Hematopoietic multipotent progenitor cell treated with erythropoietin and hydrocortisone succinate and interleukin-3 and kit ligand, for 17 days (in vitro differentiated cells): ENCODE results near the gene MDC1.

Experiments used
- DNase-seq: peaks from one replicate; pipeline ENCODE4 v3.0.0-alpha.2; 2015; ENCODE audit warnings: low spot score

The MDC1 gene

DNA sequence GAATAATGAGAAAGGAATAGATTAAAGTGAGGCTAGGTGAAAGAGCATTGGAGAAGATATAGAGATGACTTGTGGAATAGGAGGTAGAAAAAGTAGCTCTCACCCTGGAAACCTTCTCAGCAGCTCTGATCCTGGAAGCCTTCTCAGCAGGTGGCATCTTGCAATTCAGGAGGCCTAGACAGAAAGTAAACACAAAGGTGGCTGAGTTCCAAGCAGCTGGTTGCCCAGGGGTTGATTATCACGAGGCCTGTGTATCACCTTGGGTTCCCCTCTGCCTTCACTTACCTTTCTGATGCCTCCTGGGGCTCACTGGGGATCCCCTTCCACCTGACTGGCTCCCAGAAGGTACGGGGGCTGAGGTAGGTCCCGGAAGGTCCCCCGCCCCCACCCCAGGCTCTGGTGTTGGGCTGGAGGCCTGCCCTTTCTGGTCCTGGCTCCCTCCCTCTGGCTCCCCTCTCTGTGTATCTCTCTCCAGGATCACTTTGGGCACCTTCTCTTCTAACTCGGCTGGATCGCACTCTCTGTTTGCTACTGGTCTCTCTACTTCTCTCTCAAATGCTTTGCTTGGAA lies 9.7 kb downstream of the MDC1 start:
- DNase-seq = no peak

DNA sequence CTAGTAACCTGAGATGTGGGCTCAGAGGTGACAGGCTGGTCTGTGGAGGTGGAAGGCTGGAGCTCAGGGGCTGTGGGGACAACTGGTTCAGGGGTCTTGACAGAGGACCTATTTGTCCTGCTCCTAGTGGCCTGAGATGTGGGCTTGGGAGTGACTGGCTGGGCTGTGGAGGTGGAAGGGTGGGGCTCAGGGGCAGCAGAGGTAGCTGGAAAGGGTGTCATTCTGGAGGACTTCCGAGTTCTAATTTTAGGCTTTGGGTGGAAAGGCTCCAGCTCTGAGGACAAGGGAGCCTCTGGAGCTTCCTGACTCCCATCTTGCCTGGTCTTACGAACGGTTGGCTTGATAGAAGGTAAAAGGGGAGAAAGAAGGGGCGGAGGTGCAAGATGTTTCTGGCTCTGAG lies 11.5 kb downstream of the MDC1 start:
- no peak for DNase-seq

DNA sequence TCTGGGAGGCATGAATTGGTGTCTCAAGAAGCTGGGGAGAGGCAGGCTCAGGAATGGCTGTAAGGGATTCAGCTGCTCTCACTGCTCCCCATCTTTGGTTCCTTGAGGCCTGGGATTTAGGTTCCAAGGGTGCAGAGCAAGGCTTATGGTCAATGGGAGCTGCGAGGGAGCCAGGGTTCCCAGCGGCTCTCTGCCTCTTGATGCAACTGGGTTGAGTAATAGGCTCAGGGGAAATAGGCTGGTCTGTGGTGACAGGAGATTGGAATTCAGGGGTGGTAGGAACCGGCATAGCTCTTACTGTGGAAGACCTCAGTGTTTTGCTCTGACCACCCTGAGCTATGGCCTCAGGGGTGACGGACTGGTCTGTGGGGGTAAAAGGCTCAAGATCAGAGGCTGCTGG lies 13.3 kb downstream of the MDC1 start:
- DNase-seq = no peak

DNA sequence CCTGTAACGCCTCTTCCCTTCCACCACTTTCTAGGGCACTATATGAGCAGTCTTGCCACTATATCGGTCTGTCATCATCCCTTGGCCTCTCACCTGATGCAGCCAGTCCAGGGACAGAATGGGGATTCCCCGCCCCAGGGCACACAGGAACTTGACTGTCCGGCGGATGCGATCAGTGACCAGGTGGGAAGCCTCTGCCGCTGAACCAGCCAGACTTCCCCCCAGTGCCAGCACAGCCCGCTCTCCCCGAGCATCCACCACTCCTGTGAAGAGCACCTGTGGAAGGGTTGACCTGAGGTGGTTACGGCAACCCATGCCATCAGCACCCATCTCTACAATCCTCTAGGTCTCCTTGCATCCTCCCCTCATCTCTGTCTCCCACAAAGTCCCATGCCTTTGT lies 14.1 kb downstream of the MDC1 start:
- no peak for DNase-seq

DNA sequence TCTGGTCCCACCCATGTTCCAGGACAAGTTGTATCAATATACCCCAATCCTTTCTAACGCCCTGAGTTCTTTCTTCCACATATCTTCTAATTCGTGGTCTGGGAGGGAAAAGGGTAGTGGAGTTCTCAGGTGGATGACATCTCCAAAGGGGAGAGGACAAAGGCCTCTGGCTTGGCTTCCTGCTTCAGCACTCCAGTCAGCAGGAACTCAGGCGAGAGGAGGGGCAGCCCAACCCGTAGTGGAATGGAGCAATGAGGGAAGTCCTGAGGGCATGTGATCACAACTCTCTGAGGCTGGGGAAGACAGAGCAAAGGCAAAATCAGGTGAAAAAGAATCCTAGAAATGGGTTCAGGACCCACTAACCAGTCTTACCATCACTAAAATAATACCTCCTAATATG lies 16.7 kb downstream of the MDC1 start:
- DNase-seq = no peak

DNA sequence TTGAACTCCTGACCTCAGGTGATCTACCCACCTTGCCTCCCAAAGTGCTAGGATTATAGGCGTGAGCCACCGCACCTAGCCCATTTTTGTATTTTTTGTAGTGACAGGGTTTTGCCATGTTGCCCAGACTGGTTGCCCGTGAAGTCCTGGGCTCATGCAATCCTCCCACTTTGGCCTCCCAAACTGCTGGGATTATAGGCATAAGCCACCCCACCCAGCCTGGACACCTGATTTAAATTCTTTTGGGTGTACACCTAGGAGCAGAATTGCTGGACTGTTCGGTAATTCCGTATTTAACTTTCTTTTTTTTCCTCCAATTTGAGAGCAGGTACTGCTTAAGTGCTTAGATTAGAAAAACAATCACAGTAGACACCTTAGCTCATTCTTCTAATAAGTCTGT lies 20.6 kb downstream of the MDC1 start:
- no peak for DNase-seq

DNA sequence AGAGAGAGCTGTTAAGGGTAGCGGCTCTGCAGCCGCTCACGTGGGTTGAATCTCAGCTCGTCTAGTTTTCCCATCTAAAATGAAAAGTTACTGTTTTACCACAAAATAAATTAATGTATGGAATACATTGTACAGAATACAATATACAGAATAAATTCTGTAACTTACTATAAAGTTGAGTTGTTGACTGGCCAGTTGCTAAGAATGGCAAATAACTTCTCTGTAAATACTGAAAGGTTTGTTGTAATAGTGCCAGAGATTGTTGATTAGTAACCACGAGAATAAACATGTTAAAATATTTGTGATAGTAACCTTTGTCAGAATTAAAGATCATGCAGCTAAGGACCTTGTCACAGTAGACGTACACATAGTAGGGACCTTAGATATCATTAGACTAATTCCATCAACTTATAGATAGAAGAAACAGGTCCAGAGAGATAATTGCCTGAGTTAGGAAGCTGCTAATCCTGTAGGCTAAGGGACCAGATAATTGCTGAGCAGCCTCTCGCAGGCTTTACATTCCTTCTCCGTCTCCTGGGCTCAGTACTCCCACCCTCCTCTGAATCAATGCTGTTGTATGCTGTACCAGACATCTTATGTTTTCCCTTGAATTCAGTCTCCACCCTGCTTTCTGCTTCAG lies 25.8 kb downstream of the MDC1 start:
- no peak for DNase-seq

DNA sequence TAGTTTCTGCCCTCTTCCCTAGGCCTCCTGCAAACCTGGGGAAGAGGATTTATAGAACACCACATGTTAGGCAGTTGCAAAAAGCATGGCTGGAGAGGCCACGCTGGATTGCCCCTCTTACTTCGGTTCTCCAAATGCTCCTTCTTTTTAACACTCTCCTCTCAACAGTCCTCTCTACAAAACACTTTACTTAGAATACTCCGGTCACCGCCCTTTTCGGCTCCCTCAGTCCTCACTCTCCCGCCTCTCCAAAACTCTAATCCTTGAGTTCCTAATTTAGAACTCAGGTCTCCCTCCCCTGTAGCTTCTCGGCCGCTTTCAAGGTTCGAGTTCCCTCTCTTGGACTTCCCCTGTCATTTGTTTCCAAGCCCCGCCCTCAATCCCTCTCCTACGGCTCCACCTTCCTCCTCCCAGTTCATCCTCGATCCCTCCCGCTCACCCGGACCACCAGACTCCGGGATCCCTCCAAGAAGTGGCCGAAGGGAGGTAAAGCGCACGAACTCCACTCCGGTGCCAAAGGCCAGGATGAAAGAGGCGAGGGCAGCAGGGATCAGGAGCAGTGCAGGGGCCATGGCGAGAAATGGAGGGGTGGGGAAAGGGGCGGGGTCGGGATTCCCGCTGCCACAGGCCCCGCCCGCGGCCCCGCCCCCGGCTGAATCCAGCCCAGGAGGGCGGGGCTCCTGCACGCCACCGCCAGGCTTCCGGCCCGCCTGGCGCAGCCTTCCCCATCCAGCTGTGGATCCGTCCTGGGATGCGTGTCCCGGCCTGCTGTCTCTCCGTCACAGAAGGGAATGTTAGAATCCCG lies 26.5 kb downstream of the MDC1 start, which contains the start of gene NRM:
NRM (minus strand) TSS at position 582 of the 805 bp plus-strand sequence; CDS start at position 572, 10 bp downstream.
- DNase-seq = peak; percentile 67

DNA sequence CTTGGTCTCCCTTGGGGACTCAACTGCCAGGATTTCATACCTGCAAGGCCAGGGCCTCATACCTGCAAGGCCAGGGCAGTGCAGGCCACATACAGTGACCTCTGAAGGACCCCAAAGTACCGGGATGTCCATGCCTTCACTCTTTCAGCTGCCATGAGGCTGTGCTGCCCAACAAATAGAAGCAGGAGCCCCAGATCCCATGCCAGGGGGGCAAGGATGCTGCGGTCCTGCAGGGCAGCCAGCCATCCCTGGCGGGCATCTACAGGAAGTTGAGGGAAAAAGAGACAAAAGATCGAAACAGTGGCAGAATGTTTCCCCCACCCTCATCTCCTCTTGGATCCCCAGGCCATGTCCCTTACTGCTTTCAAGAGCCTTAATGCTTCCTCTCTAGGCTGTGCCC lies 27.1 kb downstream of the MDC1 start:
- no peak for DNase-seq

DNA sequence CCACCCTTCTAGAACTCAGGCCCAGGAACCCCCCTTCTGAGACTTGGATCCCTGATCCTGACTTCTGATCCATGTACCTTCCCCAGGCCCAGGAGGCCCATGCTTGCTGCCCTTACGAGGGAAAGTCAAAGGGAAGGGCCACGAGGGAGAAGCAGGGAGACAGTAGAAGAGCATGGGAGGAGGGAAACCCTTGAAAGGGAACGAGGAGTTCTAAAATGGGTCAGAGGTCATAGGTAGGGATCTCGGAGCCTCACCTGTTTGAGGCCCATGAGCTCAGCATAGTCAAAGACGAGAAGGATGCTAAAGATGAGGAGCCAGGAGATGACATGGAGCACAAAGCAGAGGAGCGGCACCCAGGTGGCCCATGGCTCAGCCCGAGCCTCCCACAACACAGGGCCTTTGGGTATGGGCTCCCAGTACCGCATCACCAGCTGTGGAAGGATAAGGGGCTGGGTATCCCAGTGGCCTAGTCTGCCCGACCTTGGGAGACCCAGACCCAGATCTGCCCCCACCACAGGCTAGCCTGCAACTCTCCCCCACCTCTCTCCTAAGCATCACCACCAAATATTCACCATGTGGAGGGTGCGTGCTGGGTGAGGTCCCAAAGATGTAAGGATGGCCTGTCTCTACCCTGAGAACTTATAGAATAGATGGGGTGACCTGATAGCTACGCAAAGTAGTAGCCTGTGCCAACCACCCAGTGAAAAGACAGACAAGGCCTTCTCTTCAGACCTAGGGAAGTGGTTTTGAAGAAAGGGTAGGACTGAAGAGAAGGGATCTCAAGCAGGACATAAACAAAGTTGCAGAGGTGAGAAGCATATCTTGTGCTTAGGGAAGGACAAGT lies 27.8 kb downstream of the MDC1 start:
- no peak for DNase-seq

DNA sequence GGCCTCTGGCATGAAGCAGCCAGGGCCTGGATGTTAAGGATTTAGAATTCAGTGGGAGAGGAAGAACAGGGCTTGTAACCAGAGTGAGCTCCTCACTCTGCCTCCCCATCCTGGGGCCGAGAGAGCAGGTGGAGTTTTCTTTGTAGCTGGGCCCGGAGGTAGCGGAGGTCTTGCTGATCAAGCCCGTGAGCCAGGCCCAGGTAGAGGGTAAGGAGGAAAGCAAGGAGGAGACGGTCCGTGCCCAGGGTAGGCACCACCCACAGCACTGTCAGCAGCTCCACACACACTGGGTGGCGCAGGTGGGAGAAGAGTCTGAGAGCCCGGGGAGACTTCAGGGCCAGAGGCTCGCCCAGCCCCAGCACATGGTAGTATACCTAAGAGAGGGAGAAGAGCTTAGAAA lies 28.5 kb downstream of the MDC1 start:
- no peak for DNase-seq

DNA sequence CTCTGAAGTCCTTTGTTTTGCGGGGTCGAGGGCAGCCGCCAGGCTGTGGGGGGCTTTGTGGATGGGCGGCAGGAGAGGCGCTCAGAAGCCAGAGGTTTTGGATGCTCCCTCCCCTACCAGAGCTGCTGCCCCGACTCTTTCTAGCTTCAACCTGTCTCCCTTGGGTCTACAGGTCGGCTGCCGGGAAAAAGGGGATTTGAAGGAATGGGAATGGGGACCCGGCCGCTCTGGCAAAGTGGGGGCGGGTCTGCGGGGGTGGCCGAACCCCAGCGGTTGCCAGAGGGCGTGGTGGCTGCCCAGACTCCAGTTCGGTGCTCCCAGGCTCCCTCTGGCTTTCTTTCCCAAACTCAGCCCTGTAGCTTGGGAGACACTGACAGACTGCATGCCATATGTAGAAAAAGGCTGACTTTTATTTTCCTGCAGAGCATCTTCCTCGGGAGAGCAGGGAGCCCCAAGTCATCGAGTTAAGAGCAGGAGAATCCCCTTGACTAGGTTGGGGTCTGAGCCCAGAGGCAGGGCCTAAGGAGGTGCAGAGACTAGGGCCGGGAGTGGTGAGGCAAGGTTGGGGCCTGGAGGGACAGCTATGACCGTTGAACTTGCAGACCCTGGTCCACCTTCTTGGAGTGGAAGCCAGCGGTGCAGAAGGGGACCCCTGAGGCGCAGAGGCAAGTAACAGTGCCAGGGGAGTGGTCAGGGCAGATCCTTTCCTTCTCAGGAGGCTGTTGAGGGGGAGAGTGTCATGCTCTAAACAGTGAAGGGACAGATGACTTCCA lies 29.2 kb downstream of the MDC1 start:
- no peak for DNase-seq

DNA sequence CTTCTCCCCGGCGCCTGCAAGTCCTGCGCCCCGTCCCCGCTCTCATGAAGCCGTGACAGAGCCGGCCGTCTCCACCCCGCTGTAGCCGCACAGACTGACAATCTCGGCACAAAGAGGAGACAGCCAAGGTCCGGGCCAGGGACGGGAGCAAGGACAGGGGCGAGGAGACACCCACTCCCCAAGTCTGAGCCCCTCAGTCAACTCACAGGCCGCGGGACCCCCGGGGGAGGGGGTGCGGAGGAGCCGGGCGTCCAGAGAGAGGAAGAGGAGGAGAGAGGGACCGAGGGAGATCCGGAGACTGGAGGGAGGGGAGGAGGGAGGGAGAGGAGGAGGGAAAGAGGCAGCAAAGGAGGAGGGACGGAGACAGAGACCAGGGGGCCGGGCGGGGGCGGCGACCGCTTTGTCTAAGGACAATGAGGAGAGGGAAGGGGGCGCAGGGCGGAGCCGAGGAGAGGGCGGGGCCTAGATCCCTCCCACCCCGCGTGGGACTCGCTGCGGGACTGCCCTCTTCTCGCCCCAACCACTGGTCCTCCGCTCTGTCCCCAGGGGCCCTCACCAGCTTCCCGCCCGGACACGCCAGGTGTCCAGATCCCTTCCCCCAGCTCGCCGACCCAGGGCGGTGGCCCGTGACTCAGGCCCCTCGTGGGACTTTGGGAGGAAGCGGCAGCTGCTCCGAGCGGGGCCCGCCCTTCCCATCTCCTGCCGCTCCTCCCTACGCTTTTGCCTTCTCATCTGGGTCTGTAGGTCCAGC lies 30.0 kb downstream of the MDC1 start:
- DNase-seq = no peak

DNA sequence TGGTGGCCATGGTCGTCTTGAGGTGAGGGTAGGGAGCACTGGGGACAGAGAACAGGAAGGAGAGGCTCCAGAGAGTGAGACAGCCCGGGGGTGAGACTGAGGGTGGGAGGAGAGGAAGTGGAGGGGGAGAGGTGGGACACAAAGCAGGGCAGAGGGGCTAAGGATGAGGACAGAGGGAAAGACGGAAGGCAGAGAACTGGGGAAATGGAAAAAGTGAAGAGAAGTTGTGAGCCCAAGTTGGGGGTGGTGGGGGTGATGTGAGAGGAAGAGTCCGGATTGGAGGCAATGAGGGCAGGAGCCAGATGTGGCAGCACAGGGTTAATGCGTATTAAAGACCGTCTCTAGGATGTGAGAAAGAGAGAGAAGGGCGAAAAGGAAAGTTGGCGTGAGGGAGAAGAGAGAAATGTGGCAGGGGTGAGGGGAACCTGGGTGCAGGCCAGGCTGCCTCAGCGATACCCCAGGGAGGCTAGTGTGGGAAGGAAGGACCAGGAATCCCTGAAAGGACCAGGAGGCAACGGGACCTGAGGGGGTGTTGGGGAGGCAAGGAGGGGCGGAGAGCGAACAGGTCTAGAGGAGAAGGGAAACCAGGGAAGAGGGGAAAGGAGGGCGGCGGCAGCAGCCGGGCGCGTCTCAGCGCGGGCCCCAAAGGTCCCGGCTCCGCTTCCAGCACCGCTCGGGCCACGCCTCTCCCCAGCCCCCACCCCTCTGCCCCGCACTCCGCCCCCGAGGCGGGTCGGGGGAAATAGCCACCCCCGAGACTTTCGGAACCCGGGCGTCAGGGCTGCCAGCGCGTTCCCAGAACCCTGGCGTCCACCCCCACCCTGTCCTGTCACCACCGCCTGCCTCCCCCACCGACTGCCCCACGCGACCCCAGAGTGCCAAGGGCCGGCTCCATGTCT lies 30.8 kb downstream of the MDC1 start, which contains the start of gene PPP1R18:
PPP1R18 (minus strand) TSS at position 637 of the 899 bp plus-strand sequence; CDS start at position 10, 627 bp downstream.
- no peak for DNase-seq

DNA sequence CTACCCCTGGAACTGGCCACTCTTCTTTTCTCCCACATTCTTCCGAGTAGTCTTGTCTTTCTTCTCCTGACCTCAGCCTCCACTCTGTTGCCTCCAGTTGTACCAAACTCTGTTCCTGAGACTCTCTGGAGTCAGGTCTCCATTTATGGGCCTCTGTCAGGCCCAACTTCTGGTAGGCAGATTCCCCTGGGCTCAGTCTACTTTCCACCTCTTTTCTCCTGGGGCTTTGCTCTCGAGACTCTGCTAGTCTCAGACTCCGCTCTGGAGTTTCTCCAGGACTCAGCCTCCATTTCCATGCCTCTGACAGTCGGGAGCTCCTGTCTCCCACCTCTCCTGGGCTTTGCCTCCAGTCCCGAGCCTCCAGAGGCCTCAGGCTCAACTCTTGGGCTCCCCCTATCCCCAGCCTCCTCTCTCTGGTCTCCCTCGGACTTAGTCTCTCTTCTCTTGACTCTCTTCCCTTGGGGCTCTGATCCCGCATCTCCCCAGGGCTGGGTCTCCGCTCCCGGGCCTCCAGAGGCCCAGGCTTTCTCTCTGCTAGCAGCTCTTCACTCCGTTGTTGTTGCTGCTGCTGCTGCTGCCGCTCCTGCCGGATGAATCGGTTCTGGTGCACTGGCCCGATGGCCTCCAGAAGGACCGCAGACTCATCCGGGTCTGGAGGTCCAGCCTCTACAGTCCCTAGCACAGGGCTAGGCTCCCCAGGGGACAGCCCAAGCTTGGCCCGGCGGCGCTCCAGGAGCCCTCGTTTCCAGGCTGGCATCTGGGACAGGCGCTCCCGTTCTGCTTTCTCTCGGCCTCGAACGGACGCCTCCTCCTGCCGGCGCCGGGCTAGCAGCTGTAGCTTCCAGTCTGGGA lies 31.7 kb downstream of the MDC1 start:
- no peak for DNase-seq

DNA sequence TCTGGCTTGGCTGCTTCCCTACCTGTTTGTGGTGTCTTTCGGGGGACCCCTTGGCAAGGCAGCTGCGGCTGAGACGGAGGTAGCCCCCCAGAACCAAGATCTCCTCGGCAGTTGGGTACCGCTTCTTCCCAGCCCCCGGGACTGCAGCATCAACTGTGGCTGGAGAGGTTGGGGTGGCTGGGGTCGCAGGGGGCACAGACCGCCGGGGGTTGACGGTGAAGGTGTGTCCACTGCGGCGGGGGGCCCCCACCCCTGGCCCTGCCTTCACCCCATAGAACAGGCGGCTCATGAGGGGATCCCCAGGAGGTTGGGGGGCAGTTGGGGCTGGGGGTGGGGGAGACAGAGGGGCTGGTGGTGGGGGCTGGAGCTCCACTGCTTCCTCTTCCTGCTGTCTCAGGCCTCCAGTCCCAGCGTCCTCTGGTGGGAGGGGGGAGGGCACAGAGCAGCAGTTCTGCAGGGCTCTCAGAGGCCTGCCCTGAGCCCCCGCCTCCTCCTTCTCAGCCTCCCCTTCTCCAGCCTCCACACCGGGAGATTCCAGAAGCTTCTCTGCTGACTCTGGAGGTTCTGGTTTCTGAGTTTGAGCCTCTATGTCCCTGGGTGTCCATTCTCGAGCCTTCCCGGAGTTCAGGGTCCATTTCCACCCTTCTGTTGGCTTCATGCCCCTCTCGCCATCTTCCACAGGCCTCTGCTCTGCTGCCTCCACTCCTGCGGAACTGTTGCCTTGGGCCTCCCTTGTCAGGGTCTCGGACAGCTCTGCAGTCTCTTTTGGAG lies 32.5 kb downstream of the MDC1 start:
- no peak for DNase-seq

DNA sequence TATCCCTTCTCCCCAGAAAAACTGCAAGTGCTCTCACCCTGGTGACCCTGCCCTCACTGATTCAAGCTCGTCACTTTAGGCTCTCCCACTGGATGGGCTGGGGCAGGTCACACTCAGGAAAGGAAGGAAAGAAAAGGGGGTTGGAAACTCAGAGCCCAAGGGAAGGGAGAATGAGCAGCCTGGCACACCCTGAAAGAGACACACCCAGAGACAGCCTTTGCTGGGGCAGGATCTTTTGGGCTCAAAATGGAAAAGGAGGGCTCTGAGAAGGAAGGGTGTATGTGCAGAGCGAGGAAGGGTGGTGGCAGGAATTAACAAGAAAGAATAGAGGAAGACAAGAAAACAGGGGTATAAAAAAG lies 33.1 kb downstream of the MDC1 start:
- no peak for DNase-seq
